Activated CD8-positive, alpha-beta memory T cell treated with anti-CD3 and anti-CD28 coated beads for 1 hour (primary cell): ENCODE results near the gene BNC2.

Source experiments
- DNase-seq, 2 donors: peaks; one replicate each; pipeline ENCODE4 v3.0.0-alpha.2; 2020; ENCODE audit warnings: low read depth in 1 of 2; ENCODE audit errors: extremely low read depth in 1 of 2

The BNC2 gene

DNA sequence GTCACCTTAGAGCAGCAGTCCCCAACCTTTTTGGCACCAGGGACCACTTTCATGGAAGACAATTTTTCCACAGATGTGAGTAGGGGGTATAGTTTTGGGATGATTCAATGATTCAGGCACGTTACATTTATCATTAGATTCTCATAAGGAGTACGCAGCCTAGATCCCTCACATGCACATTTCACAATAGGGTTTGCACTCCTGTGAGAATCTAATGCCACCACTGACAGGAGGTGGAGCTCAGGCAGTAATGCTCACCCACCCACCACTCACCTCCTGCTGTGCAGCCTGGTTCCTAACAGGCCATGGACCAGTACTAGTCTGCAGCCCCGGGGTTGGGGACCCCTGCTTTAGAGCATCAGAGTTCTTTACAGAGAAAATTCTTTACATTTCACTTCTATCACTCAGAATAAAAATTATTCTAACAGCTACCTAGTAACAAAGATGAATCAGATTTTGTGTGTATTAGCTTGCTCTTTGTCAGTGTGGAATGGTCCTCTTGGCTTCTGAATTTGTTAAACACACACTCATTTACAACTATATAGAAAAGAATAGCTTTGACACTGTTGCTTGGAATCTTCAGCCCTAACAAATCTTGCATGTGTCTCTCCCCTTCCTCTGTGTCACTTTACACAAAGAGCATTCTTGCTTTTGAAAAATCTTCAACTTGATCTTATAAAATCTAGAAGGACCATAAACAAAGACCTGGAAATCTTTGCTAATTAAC, 438.6 kb downstream of the BNC2 start:
- no peak for DNase-seq

DNA sequence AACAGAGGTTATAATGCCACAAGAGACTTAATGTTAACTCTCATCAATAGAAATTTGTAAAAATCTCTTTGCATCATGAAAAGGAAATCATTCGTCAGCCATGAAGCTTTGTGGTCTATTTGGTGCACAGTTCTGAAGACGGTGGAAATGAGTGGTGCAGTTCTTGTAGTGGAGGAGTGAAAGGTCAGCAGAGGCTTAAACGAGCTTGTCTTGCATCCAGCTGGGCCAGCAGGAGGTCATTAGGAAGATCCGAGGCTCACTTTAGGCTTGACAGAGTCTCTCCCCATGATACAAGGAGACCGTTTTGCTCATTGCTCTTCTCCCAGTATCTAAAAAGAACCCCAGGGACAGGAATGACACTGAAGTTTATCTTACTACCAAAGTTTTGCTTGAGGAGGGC, 440.8 kb downstream of the BNC2 start:
- DNase-seq: no peak

DNA sequence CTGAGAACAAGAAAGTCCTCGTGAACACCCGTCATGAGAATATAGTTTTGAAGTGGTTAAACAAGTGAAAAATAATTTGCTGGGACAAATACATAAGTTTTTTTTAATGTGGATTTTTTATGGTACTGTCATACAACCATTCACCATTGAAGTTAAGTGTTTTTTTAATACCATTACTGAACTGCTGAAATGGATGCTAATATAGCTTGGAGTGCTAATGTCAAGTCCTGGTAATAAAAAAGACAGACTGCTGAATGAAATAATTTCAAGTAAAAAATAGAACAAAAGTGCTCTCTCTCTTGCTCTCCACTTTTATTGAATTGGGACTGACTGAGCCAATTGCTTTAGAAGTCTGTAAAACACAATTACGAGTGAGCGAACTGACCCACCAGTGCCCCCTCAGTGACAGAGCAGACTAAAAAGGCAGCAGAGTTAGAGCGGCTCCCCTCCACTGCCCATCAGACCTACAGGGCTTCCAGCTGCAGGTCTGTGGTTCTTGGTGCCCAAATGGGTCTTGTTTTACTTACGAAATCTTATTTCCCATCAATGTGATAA, 442.5 kb downstream of the BNC2 start:
- no peak for DNase-seq

DNA sequence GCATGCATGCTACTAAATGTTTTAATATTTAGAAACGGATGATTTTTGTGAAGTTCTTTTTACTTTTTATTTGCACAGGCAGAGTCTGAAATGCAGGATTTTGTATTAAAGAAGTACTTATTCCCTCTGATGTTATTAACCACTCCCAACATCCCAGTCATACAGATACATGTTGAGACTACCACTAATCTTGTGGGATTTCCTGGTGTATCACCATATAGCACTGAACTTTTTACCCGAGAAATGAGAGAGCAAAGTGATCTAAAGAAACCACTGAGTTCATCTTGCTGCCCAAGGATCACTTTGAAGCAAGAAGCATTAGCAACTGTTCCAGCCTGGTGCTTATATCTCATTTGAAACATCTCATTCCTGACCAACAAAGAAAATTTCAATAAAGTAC, 443.8 kb downstream of the BNC2 start:
- no peak for DNase-seq

DNA sequence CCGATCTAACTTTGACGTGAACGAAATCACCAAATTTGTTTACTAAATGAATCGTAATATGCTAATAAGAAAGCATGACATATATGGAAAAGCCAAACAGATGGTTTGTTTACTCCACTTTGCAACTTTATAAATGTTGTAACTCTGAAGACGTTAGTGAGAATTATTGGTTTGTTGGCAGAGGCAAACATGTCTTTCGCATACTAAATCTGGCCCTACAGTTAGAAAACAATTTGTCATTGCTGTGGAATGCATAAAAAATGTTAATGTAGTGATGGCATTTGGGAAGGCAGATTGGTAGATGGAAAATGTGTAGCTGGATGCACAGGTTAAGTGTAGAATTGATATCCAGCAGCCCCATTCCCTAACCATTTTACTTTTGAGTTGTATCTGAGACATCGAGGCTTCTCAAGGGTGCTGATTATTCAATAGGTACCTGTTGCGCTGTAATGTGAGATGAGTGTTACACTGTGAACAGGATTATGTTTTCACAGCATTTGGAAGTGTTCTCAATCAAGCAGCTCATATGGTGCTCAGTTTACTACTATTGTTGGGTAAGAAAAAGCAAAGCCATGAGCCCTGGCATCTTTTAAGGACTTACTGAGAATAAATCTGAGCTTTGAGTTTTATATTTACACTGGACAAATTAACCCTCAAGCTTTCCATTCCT, 444.8 kb downstream of the BNC2 start:
- DNase-seq: no peak

DNA sequence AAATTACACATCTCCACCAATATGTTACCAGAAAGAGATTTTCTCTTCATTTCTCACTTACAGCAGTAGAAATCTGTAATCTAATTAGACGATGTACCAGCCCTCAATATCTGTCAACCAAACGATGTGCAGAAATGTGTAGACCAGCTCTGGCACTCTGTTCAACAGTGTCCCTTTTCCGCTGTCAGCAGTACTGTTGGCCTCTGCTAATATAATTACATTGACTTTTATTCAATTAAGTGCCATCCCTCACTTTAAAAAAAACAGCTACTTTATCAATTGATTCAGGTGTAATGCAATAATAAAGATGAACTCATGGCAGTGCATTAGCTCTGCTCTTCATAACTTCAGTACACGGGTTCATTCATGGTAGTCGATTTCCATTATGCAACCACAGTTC, 448.4 kb downstream of the BNC2 start:
- DNase-seq: no peak

DNA sequence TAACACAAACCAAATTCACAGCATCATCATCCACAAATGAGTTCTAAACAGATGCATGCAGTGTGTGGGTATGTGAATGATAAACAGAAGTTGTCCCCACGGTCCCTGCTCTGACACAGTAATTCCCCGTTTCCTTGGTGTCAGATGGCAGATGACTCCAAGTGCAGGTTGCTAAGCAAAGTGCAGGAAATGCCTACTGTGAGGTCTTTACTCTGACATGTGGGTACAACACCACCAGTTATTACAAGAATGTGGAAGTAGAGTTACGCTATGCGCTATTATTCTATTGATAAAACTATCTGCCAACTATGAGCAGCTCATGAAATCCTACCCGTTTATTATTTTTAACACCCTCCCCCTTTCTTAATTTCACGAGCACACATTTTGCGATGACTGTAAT, 448.9 kb downstream of the BNC2 start:
- no peak for DNase-seq

DNA sequence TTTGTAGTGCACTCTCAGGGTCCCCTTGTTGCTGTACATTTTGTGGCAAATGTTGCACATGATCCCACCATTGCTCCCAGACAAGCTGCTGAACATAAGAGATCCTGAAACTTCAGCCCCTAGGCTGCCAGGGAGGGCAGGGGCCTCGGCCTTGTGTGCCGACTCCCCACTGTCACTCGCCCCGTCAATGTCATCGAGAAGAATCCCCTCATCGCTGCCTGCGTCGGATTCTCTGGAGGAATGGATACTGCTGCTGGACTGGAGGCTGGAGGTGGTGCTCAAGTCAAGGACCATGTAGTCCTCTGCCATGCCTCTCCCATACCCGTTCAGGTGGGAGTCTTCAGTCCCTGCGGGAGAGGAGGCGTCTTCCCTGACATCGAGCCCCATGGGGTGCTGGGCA, 451.3 kb downstream of the BNC2 start:
- DNase-seq: no peak

DNA sequence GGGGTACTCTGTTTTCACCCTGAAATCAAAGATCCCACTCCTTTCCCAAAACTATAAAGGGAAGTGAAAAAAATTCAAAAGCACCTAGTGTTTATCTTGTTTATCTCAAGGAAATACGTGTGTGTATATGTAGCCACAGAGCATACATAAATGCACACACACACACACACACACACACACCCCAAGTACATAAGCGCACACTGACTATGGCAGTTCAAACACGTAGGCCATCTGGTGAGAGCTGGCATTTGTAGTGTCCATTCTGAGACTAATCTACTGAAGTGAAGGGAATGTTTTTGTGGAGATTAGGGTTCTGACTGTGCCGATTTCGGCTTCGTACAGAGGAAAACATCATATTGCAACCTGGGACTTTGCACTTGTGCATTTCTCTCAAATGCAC, 451.7 kb downstream of the BNC2 start:
- DNase-seq: no peak

DNA sequence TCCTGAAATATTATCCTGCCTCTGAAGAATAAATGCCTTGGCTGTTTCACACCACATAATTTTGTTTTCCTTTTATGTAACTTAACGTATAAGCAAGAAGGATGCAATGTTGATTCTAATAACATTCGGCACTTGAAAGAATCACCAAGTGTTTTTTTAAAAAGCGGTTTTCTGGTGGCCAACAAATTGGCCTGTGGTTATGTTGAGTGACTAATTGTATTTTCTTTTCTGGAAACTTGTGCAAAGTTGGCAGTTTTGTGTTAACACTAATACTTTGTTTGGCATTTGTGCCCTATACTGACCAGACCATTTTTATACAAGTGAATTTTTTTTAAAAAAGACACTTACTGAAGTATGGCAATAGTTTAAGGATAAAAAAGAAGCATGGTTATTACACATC, 452.7 kb downstream of the BNC2 start:
- DNase-seq: no peak

DNA sequence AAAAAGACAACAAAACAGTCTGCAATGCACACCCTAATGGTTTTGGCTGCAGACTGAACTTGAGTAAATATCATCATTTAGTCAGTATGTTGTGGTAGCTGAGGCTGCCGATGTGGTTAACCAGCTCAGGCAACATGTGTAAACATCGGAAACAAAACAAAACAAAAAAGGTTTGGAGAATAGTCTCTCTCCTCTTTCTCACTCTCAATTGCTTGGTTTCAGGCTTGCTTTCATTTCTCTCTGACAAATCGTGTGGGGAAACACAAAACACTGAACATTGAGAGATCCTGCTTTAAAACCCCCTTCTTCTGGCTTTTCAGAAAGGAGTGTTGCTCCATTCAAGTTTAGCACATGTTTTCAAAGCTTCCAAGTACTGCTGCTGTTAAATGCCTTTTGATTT, 453.3 kb downstream of the BNC2 start:
- DNase-seq: no peak

DNA sequence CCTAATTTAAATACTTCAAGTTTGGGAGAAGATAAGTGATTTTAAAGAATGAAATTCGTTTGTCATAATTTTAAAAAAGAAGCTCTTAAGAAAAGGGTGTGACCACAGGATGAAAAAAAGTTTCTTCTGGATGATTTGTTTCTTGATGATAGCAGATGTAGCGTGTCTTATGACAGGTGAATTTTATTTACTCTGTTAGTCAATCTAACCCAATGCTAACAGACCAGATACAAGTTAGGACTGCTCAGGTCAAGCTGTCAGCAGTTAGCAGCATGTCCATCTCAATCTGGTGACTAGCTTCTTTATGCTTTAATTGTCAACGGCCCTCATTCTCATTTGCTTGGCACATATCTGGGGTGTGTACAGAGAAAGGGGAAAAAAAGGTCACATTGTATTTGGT, 456.0 kb downstream of the BNC2 start:
- no peak for DNase-seq

DNA sequence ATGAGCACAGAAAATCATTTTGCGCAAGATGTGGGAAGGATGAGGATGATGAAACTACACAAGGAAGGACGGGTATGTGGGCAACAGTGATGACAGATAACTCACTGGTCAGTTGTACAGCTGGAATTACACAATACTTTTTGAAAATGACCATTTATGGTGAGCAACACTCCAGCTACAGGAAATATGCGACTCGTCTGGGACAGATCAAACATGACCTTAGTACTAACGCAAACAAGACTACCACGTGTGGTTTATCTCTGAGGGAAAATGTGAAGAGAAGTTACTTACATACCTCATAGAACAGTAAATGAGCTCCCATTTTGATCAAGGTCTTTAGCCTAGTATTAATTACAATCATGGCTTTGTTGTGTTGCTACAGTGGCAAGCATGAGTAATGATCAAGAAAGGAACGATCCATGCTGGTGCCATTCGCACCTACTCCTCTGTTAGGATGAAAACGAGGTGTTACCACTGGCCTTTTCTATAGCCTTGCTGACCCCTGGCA, 456.9 kb downstream of the BNC2 start:
- no peak for DNase-seq

DNA sequence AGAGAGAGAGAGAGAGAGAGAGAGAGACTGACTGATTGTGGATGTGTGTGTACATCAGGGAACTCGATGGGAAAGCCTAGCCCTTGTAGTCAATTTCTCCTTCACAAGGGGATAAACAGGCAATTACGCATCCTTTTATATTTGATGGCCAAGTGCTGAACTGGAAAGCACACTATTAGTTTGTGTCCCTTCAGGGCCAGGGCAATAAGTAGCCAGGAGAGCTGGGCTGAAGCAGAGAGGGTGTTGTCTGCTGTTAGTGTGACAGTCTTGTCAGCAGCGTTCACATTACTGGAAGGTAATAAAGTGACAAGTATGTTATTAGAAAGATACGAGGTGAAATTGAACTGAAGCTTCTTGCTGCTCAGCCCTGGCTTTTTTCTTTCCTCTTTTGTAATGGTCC, 457.7 kb downstream of the BNC2 start:
- no peak for DNase-seq

DNA sequence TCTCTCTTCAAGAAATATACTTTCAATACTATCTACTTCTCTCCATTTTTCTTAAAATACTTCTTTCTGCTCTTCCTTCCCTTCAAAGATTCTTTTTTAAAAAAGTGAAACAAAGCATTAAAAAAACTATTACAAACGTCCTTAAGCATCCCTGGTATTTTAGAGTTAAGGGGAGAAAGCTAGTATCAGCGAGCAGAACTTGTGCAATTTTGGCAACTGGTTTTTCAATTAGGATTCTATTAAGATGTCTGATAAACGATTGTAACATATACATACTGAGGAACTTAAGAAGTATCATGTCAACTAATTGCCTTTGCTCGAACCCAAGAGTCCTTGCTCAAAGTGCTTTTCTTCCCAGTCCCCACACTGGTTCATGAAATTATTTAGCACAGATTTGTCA, 459.2 kb downstream of the BNC2 start:
- no peak for DNase-seq

DNA sequence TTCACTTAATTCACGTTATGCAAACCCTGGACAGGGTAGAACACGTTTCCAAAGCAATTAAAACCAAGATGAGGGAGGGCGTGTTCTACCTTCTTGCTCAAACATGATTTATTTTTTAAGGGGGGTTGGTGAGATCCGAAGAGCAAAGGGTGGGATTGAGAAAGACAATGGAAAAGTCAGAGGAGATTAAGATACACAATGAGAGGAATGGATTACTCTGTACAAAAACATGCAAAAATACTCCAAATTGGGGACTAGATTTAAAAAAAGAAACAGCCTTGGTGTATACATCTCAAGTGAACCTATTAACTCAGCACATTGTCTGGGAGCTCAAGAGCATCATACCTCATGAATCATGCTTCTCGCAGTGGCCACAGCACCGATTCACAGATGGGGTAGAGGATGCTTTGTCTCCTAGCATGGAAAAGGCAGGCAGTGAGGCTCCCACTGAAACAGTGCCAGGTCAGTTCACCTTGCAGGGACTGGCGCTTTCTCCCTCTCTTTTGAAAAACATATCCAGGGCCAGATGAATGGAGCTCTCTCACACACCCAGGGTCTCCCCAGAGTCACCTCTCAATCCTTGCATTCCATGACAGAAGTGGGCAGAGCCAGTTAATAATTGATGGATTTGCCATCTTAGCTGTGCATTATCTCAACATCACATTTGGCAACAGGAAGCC, 459.7 kb downstream of the BNC2 start:
- DNase-seq: no peak

DNA sequence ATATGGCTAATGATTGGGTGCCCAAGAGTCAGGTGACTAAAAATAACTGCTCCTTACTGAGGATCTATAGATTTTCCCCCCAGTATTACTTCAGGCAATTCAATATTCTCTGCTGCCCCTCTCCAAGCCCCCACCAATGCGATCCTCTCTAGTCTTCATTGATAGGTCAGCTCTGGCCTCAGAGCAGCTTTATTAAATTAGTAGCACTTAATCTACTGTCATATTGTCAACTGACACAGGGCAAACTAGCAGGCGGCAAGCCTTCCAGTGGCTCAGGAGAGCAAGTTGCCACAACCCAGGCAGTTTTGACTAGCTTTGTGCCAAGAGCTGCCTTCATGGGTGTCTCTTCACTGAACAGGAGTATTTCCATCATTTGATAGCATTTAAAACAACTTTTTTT, 462.9 kb downstream of the BNC2 start:
- no peak for DNase-seq

DNA sequence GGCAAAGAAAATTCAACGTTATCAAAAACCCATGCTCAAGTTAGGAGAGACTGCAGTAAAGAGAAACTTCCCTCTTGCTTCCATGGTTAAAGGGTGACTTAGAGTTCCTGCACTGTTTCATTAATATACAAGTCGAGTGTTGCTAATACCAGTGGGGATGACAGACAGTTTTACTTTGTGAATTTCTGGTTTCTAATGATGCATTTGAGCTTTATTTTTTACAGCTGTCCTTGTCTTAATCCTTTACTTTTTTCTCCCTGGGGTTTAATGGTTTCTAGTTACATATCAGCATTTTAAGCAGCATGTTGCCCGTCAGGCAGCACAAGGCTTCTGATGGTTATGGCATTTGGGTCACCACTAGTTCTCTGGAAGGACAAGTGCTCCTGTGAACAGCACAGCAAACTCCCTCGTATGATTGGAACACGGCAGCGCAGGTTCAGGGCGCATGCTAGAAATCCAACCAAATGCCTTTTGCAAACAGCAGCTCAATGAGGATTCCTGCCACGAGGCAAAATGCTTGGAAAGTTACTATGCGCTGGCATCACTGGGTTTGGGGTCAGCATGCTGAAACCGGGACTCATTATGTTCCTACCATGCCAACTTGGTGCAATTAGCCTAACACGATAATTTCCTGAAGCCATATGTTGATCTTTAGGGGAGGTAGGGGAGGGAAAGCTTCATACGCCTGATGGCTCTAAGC, 463.8 kb downstream of the BNC2 start:
- DNase-seq: no peak

DNA sequence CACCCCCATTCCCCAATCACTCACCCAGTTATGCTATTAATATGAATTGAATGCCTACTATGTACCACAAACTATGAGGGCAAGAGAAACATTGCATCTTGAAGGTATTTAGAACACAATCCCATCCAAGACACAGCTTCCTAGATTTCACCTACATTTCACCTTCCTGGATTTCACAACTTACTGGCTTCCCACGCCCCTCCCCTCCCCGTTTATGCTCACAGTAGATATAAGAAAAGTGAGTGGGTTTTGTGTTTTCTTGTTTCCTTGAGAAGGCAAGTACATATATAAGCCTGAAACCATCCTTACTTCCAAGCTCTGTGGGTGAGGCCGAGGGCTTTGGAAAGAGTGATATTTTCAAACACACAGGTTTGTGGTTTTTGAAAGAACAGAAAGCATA, 465.0 kb downstream of the BNC2 start:
- DNase-seq: no peak

DNA sequence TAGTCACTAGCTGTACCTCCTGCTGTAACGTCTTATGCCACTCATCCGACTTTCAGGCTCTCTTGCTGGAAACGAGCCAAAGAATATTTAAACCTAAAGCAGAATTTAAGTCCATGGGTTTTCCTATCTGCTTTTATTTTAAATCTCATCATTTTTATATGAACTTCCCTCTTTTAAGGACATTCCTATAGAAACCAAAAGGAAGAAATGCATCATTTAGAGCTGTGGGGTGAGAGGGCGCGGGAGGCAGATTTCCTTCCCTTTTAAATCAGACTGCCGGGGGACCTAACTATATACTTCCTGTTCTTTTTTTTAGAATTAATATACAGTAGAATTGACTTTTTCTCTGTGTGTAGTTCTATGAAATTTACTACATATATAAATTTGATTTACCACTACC, 468.8 kb downstream of the BNC2 start:
- no peak for DNase-seq

DNA sequence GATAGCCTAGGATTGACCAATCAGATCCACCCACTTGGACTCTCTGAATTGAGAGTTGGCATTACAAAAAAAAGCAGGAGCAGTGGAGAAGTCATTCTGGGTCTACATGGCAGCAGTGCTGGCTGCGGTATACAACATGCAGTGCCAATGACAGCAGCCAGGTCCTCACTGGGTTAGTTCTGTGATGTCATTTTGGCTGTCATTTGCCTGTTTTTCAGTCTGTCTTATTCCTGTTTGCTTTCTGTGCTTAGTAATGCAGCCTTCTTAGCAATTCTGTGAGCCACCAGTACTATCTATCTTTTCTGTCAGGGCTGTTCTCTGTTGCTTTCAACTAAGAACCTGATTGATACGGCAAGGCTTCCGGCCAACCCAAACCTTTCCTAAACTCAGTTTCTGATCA, 471.8 kb downstream of the BNC2 start:
- DNase-seq: no peak
